Activated naive CD4-positive, alpha-beta T cell (primary cell): Measurements from ENCODE around the gene FKBP3.
"Not testable (repeated sequence)": the region's sequence is repeated elsewhere in the genome, so short reads cannot be mapped to it uniquely, and the experiment has no call there.

Experiments
- DNase-seq, 4 experiments: peaks; one replicate each; lab custom pipeline; 2025; lab: John Stamatoyannopoulos, UW

Gene FKBP3

DNA sequence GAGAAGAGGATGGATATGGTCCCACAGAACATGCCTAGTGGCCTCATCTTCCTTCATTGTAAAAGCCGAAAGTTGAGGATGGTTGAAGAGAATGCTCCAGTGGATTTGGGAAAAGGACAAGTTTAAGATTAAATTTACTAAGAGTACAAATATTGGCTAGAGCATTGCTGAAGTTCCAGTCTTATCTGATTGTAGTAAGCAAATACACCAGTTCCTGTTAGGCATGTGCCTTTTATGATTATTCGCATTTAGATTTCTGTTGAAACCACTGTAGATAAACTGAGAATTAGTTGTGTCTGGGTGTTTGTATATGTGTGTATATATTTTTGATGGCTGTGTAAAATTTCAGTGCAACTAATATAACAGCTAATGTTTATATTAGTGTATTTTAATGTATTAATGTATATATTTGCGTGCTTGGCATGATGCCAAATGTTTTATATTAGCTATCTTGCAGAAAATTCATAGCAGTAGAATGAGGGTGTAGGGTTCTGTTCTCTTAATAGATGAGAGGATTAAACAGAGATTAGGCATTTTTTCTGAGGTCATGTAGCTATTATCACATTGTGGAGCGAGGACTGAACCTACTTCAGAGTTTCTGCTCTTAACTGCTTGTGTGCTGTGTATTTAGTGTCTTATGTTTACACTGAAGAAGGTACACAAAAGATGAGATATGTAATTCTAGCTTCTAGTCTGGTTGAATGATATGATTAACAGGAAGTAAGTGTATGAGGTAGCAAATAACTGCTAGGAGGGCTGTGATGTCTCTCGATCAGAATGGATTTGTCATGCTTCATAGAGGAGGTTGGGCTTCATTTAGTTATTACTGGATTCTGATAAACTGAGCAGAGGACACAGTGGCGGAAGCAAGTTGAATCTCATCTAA, 21.1 kb downstream of the FKBP3 start:
- no peak for DNase-seq

GRCh38 chr14:45104561-45104960, 29.7 kb downstream of the FKBP3 start:
- DNase-seq = no peak

DNA sequence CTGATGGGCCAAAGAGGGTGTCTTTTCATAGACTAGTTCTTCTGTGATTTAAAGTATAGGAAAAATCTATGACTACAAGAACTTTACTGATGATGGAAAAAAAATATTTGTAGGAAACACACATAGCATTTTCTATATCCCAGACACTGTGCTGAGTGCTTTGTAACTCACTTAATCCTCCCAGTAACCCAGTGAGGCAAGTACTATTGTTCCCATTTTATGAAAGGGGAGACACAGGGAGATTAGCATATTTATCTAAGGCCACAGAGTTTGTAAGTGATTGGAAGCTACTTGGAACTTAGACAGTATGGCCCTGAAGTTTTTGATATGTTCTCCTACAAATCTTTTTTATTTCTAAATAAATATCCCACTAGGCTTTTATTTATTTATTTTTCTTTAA, 30.5 kb downstream of the FKBP3 start:
- no peak for DNase-seq

GRCh38 chr14:45096218-45096617, 38.1 kb downstream of the FKBP3 start:
- DNase-seq = no peak

- DNase-seq = no peak
Measured at GRCh38 chr14:45095143-45095542, 39.1 kb downstream of the FKBP3 start.

DNA sequence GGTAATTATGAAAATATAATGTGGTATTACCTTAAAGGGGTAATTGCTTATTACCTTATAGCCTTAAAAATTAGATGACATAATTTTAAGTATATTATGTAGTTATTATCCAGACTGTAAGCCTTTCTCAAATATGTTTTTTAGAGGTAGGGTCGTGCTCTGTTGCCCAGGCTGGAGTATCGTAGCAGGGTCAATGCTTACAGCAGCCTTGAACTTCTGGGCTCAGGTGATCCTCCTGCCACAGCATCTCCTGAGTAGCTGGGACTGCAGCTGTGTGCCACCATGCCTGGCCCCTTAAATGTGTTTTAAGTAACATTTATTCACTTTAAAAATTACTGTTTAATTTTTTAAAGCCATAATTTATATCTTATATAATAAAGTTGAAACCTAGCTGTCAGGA, 40.0 kb downstream of the FKBP3 start:
- DNase-seq = no peak

- no peak for DNase-seq
Measured at GRCh38 chr14:45091710-45092109, 42.6 kb downstream of the FKBP3 start.

- no peak for DNase-seq
Measured at GRCh38 chr14:45089813-45090212, 44.5 kb downstream of the FKBP3 start.

GRCh38 chr14:45084946-45085346, 49.3 kb downstream of the FKBP3 start:
- no peak for DNase-seq

- DNase-seq = peak; percentile 80 to 92 (median 85)
Measured at GRCh38 chr14:45083976-45084722, 50.1 kb downstream of the FKBP3 start, which contains the start of gene PRPF39. TSS of gene PRPF39 (plus strand) at chr14:45084116. CDS start at chr14:45095240, 11,124 bp downstream.

DNA sequence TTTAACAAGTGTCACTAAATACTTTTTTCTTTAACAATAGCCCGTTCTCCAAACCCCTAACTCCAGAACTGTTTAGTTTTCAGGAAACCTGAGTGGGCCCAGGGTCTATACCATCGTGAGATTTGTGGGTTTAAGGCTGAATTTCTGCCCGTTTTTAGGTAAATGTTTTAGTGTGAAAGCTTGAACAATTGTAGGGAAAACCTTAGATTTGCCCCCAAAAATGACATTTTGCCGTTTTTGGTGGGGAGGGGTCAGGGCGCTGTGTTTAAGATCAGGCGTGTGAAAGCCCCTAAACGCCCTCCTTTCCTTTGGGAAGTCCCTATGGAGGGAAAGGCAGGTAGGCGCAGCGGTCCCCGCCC, 50.7 kb downstream of the FKBP3 start:
- DNase-seq = no peak

DNA sequence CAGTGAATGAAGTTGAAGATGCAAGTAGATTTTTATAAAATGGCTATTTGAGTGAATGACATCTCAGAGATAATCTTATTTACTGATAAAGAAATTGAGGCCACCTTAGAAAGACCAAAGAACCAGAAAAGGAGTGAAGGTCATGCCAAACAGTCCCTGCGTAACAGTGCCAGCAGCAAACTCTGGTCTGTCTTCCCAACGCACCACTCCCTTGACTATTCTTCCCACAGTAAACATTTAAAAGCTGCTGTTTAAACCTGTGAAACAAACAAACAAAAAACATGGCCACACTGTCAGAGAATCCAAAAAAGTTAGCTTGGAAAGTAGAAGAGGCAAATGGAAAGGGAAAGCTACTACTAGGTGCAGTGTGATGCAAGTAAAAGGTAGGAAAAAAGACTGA, 51.9 kb downstream of the FKBP3 start:
- DNase-seq = no peak

GRCh38 chr14:45081096-45081495, 53.2 kb downstream of the FKBP3 start:
- DNase-seq = not testable (repeated sequence)

DNA sequence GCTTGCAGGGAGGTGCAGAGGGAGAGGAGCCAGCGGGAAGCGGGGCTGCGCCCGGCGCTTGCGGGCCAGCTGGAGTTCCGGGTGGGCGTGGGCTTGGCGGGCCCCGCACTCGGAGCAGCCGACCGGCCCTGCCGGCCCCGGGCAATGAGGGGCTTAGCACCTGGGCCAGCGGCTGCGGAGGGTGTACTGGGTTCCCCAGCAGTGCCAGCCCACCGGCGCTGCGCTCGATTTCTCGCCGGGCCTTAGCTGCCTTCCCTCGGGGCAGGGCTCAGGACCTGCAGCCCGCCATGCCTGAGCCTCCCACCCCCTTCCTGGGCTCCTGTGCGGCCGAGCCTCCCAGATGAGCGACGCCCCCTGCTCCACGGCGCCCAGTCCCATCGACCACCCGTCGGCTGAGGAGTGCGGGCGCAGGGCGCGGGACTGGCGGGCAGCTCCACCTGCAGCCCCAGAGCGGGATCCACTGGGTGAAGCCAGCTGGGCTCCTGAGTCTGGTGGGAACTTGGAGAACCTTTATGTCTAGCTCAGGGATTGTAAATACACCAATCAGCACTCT, 53.8 kb downstream of the FKBP3 start:
- not testable (repeated sequence) for DNase-seq

DNA sequence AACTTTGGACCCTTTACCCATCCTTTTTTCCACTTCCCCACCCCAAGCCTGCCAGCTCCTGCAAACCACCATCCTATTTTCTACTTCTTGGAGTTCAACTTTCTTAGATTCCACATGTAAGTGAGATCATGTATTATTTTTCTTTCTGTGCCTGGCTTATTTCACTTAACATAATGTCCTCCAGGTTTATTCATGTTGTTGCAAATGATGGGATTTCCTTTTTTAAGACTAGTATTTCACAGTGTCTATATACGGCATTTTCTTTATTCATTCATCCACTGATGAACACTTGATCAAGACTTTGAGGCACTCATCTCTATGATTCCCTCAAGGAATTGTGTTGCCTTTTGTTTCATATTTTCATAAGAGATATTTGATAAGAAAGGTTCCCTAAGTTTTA, 56.0 kb downstream of the FKBP3 start:
- DNase-seq = no peak

GRCh38 chr14:45073231-45073879, 60.9 kb downstream of the FKBP3 start:
- DNase-seq = no peak

DNA sequence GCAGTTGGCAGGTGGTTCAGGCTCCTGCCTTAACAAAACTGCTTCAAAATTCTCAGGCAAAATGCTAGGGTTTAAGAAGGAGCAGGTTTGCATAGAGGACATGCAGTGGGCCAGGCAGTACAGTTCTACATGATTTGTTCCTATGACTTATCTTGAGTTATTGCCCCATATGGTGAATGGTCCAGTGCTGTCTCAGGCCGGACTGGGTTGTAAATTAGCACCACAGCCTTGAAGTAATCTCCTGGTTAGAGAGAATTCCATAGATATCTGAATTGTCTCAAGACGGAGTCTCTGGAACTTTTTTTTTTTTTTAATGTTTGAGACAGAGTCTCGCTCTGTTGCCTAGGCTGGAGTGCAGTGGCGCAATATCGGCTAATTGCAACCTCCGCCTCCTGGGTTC, 62.2 kb downstream of the FKBP3 start:
- no peak for DNase-seq

DNA sequence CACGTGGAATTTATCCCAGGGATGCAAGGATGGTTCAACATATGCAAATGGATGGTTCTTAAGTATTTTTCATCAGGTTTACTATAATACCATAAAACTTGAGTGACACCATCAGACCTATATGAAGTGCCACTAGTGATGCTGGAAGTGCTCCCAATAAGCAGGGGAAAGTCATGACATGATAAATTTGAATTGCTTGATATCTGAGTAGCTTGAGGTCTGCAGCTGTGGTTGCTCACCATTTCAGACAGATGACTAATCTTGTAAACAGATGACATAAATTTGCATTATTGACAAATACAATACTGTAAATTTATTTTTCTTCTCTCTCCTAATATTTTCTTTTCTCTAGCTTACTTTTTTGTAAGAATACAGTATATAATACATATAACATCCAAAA, 64.1 kb downstream of the FKBP3 start:
- DNase-seq = no peak

- no peak for DNase-seq
Measured at GRCh38 chr14:45068396-45068795, 65.9 kb downstream of the FKBP3 start.

DNA sequence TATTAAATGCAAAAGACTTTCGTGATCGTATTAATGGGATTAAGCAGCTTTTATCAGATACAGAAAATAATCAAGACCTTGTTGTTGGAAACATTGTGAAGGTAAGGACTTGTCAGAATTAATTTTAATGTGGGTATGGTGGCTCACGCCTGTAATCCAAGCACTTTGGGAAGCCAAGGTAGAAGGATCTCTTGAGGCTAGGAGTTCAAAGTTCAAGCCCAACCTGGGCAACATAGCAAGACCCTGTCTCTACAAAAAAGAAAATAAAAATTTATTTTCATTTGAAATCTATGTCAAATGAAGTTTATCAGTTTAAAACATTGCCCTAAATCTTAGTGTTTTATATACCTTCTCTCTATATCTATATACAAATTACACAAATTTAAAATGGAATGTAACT, 67.6 kb downstream of the FKBP3 start:
- DNase-seq = no peak

- no peak for DNase-seq
Measured at GRCh38 chr14:45065956-45066355, 68.3 kb downstream of the FKBP3 start.
